Measurements from ENCODE around the gene OR6J1.
A peak's percentile ranks its signal among the peaks of the same experiment; 100 is the strongest.

Gene OR6J1

GRCh38 chr14:22666203-22666893 lies 22.2 kb upstream of the OR6J1 start:
- intact Hi-C loops (cut with DNase I; ENCODE audit: low total_unique reads): no loop called here

DNA sequence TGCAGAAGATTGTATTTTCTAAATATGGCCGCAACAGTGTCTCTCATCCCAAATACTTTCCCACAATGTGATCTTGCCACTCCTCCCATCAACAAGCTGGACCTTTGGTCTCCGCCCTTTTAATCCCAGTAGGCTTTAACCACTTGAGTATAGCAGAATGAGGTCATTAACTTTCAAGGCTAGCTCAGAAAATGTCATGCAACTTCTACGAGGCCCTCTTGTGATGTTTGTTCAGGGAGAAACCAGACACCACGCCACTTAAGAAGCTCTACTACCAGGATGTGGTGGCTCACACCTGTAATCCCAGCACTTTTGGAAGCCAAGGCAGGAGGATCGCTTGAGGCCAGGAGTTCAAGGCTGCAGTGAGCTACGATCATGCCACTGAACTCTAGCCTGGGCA lies 20.1 kb upstream of the OR6J1 start:
- TF ChIP-seq, protein P1, sequence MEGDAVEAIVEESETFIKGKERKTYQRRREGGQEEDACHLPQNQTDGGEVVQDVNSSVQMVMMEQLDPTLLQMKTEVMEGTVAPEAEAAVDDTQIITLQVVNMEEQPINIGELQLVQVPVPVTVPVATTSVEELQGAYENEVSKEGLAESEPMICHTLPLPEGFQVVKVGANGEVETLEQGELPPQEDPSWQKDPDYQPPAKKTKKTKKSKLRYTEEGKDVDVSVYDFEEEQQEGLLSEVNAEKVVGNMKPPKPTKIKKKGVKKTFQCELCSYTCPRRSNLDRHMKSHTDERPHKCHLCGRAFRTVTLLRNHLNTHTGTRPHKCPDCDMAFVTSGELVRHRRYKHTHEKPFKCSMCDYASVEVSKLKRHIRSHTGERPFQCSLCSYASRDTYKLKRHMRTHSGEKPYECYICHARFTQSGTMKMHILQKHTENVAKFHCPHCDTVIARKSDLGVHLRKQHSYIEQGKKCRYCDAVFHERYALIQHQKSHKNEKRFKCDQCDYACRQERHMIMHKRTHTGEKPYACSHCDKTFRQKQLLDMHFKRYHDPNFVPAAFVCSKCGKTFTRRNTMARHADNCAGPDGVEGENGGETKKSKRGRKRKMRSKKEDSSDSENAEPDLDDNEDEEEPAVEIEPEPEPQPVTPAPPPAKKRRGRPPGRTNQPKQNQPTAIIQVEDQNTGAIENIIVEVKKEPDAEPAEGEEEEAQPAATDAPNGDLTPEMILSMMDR (IDR thresholded peaks at IDR 0.05): no peak
- DNase-seq: no peak
- Histone ChIP-seq H3K9me3 (no peaks in the 10 kb centered on the region), H3K27ac (no peak overlapping the region), H3K36me3 (no peaks in the 10 kb centered on the region), H3K4me1 (peaks cover 0 to 19% (median 2%) of the 10 kb centered on the region in 4 donors), H3K27me3 (no peaks in the 10 kb centered on the region), H3K4me3 (no peak overlapping the region)
- intact Hi-C loops (cut with DNase I; ENCODE audit: low total_unique reads): no loop called here

More at GRCh38 chr14:22666203-22666893, 22.2 kb upstream of the OR6J1 start:
- Histone ChIP-seq H3K27me3 (no peaks in the 10 kb centered on the region), H3K27ac (no peak overlapping the region), H3K9me3 (no peaks in the 10 kb centered on the region), H3K4me1 (peaks cover 0 to 19% (median 2%) of the 10 kb centered on the region in 4 donors), H3K36me3 (no peaks in the 10 kb centered on the region), H3K4me3 (no peak overlapping the region)
- no peak for DNase-seq
- TF ChIP-seq, protein P1 (IDR thresholded peaks at IDR 0.05): no peak

DNA sequence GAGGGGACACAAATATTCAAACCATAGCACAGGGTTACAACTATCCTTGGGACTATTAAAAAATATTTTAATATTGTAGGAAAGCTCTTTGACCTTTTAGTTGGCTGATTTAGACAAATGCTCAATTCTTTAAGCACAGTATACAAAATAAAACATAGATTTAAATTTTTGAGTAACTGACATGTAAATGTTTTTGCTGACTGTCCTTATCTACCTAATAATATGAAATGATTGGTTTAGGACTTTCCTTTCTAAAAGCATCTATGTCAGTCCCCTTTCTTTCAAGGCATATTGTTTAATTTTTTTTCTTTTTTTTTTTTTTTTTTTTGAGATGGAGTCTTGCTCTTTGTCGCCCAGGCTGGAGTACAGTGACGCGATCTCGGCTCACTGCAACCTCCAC lies 16.5 kb upstream of the OR6J1 start:
- H3K9me3 ChIP-seq: no peaks in the 10 kb centered on the region
- H3K27ac ChIP-seq: no peak overlapping the region
- peaks cover 0 to 14% (median 9%) of the 10 kb centered on the region in 4 donors for H3K4me1 ChIP-seq
- TF ChIP-seq, protein P1 (IDR thresholded peaks at IDR 0.05): no peak
- intact Hi-C loops (cut with DNase I; ENCODE audit: low total_unique reads): no loop called here
- H3K27me3 ChIP-seq: no peaks in the 10 kb centered on the region
- no peak overlapping the region for H3K4me3 ChIP-seq
- DNase-seq: no peak
- H3K36me3 ChIP-seq: no peaks in the 10 kb centered on the region

DNA sequence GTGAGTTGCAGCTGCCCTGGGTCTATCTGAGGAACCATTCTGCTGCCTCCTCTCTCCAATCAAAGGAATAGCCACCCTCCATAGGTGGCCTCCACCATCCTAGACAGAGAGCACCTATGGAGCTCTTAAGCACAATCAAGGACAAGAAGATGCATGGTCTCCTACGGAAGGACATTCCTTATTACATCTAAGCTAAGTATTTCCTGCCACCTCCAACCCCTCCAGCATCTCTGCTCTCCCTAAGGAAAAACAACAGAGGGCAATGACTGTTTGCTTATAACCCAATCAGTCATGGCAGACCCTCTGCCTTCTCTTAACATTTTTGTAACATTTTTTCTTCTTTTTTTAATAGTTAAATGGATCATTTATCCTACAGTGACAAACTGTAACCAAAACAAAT lies 14.8 kb upstream of the OR6J1 start:
- TF ChIP-seq, protein P1 (IDR thresholded peaks at IDR 0.05): no peak
- no peaks in the 10 kb centered on the region for H3K36me3 ChIP-seq
- DNase-seq: no peak
- H3K4me3 ChIP-seq: no peak overlapping the region
- no peaks in the 10 kb centered on the region for H3K27me3 ChIP-seq
- no peak overlapping the region for H3K27ac ChIP-seq
- intact Hi-C loops (cut with DNase I; ENCODE audit: low total_unique reads): no loop called here
- peaks cover 0 to 14% (median 9%) of the 10 kb centered on the region in 4 donors for H3K4me1 ChIP-seq
- no peaks in the 10 kb centered on the region for H3K9me3 ChIP-seq

DNA sequence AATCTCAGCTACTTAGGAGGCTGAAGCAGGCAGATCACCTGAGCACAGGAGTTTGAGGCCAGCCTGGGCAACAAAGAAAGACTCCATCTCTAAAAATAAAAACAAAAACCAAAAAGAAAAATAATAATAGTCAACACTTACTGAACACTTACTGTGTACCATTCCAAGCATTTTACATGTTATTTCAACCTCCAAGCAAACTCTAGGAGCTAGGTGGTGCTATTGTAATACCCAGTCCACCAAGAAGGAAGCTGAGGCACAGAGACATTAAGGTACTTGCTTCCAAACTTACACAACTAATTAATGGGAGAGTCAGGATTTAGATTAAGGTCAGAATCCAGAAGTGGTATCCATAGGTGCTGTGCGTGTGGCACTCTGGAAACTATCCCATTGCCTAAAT lies 13.7 kb upstream of the OR6J1 start:
- no peak for DNase-seq
- Histone ChIP-seq H3K36me3 (no peaks in the 10 kb centered on the region), H3K27me3 (no peaks in the 10 kb centered on the region), H3K27ac (peak overlapping the region in 1 of 2 donors; percentile 20), H3K9me3 (no peaks in the 10 kb centered on the region), H3K4me3 (no peak overlapping the region), H3K4me1 (peaks cover 0 to 20% (median 9%) of the 10 kb centered on the region in 4 donors)
- TF ChIP-seq, protein P1 (IDR thresholded peaks at IDR 0.05): peak in 1 of 2 experiments; percentile 25
- intact Hi-C loops (cut with DNase I; ENCODE audit: low total_unique reads): no loop called here

Measured in tibial artery (tissue), 4 donors.